Measurements from ENCODE around the gene AGAP6.
"Not testable (repeated sequence)": the region's sequence is repeated elsewhere in the genome, so short reads cannot be mapped to it uniquely, and the experiment has no call there.

- TF ChIP-seq EZH2 (IDR thresholded peaks at IDR 0.05; ENCODE audit: borderline replicate concordance, low read length); CTCF (IDR thresholded peaks at IDR 0.05; ENCODE audit: low read length): not testable (repeated sequence)
These were observed 68.4 kb downstream of the AGAP6 start for GRCh38 chr10:50056654-50057053.

Measured in OCI-LY1 (cell line).